ENCODE results near the gene OBSCN.

Gene OBSCN

GRCh38 chr1:228284148-228284495, 76.3 kb downstream of the OBSCN start:
- H3K79me2 ChIP-seq (ENCODE audit: insufficient read depth, low read length), result no peaks in the 10 kb centered on the region
- no peaks in the 10 kb centered on the region for H3F3A ChIP-seq (ENCODE audit: low read depth)
- no peaks in the 10 kb centered on the region for H3K36me3 ChIP-seq (ENCODE audit: insufficient read depth, low read length)
- H3K9ac ChIP-seq (ENCODE audit: low read depth, low read length, poor library complexity, severe bottlenecking), result no peak overlapping the region
- no peaks in the 10 kb centered on the region for H3K27me3 ChIP-seq (ENCODE audit: insufficient read depth, low read length, poor library complexity, severe bottlenecking)
- H3K4me1 ChIP-seq (ENCODE audit: insufficient read depth, low read length, poor library complexity, severe bottlenecking), result no peaks in the 10 kb centered on the region
- no peaks in the 10 kb centered on the region for H3K9me2 ChIP-seq (replicated peaks; ENCODE audit: low read depth, low read length)
- TF ChIP-seq, protein P1, sequence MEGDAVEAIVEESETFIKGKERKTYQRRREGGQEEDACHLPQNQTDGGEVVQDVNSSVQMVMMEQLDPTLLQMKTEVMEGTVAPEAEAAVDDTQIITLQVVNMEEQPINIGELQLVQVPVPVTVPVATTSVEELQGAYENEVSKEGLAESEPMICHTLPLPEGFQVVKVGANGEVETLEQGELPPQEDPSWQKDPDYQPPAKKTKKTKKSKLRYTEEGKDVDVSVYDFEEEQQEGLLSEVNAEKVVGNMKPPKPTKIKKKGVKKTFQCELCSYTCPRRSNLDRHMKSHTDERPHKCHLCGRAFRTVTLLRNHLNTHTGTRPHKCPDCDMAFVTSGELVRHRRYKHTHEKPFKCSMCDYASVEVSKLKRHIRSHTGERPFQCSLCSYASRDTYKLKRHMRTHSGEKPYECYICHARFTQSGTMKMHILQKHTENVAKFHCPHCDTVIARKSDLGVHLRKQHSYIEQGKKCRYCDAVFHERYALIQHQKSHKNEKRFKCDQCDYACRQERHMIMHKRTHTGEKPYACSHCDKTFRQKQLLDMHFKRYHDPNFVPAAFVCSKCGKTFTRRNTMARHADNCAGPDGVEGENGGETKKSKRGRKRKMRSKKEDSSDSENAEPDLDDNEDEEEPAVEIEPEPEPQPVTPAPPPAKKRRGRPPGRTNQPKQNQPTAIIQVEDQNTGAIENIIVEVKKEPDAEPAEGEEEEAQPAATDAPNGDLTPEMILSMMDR (conservative IDR thresholded peaks at IDR 0.05; ENCODE audit: low read length), result no peak
- no peak for TF ChIP-seq EZH2phosphoT487 (IDR thresholded peaks at IDR 0.05; ENCODE audit: borderline replicate concordance)
- H3K4me3 ChIP-seq (ENCODE audit: low read length, poor library complexity, severe bottlenecking), result no peak overlapping the region
- H4K20me1 ChIP-seq (ENCODE audit: insufficient read depth, low read length, poor library complexity, severe bottlenecking), result no peaks in the 10 kb centered on the region
- no peak overlapping the region for H3K4me2 ChIP-seq (ENCODE audit: low read depth, low read length, poor library complexity, severe bottlenecking)
- H3K9me3 ChIP-seq (ENCODE audit: insufficient read depth, low read depth, low read length), result no peaks in the 10 kb centered on the region
- H2AFZ ChIP-seq (ENCODE audit: low read length), result no peak overlapping the region

- H3K4me3 ChIP-seq (ENCODE audit: low read length, poor library complexity, severe bottlenecking), result no peak overlapping the region
- H3K9me3 ChIP-seq (ENCODE audit: insufficient read depth, low read depth, low read length), result no peaks in the 10 kb centered on the region
- no peaks in the 10 kb centered on the region for H3K9me2 ChIP-seq (replicated peaks; ENCODE audit: low read depth, low read length)
- H3K36me3 ChIP-seq (ENCODE audit: insufficient read depth, low read length), result no peaks in the 10 kb centered on the region
- no peak for TF ChIP-seq EZH2phosphoT487 (IDR thresholded peaks at IDR 0.05; ENCODE audit: borderline replicate concordance)
- TF ChIP-seq, protein P1 (conservative IDR thresholded peaks at IDR 0.05; ENCODE audit: low read length), result no peak
- no peak overlapping the region for H2AFZ ChIP-seq (ENCODE audit: low read length)
- no peaks in the 10 kb centered on the region for H3K79me2 ChIP-seq (ENCODE audit: insufficient read depth, low read length)
- no peaks in the 10 kb centered on the region for H3K27me3 ChIP-seq (ENCODE audit: insufficient read depth, low read length, poor library complexity, severe bottlenecking)
- H3K4me2 ChIP-seq (ENCODE audit: low read depth, low read length, poor library complexity, severe bottlenecking), result no peak overlapping the region
- no peak overlapping the region for H3K9ac ChIP-seq (ENCODE audit: low read depth, low read length, poor library complexity, severe bottlenecking)
- no peaks in the 10 kb centered on the region for H3F3A ChIP-seq (ENCODE audit: low read depth)
- H3K4me1 ChIP-seq (ENCODE audit: insufficient read depth, low read length, poor library complexity, severe bottlenecking), result no peaks in the 10 kb centered on the region
- no peaks in the 10 kb centered on the region for H4K20me1 ChIP-seq (ENCODE audit: insufficient read depth, low read length, poor library complexity, severe bottlenecking)
Observed at GRCh38 chr1:228284521-228284920, 76.7 kb downstream of the OBSCN start.

DNA sequence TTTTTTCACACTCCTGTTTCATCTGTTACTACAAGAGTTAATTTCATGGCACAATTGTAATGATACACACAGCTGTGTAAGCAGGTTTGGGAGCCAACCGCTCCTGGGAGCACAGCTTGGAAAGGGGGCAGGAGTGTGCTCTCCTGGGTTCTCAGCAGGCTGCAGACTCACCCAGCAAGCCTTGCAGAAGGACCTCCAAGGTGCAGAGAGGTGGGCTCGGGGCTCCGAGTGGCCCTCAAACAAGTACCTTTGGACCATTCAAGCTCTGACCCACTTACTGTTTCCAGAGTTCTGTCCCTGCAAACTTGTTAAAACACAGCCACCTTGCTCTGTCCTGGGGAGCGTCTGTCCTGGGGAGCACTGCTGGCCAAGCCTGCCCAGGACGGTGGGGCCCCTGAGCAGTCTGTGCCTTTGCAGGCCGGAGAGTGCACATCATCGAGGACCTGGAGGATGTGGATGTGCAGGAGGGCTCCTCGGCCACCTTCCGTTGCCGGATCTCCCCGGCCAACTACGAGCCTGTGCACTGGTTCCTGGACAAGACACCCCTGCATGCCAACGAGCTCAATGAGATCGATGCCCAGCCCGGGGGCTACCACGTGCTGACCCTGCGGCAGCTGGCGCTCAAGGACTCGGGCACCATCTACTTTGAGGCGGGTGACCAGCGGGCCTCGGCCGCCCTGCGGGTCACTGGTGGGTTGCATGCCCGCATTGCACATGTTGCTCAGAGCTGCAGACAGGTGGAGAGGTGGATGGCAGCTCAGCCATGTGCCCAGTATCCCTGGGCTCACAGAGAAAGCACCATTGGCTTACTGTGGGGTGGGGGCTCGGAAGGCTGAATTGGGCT, 78.0 kb downstream of the OBSCN start:
- Histone ChIP-seq H3F3A (ENCODE audit: low read depth) (no peaks in the 10 kb centered on the region), H3K4me1 (ENCODE audit: insufficient read depth, low read length, poor library complexity, severe bottlenecking) (no peaks in the 10 kb centered on the region), H2AFZ (ENCODE audit: low read length) (no peak overlapping the region), H3K9ac (ENCODE audit: low read depth, low read length, poor library complexity, severe bottlenecking) (no peak overlapping the region), H3K9me3 (ENCODE audit: insufficient read depth, low read depth, low read length) (no peaks in the 10 kb centered on the region), H3K79me2 (ENCODE audit: insufficient read depth, low read length) (no peaks in the 10 kb centered on the region), H3K27me3 (ENCODE audit: insufficient read depth, low read length, poor library complexity, severe bottlenecking) (no peaks in the 10 kb centered on the region), H3K9me2 (replicated peaks; ENCODE audit: low read depth, low read length) (no peaks in the 10 kb centered on the region), H3K36me3 (ENCODE audit: insufficient read depth, low read length) (no peaks in the 10 kb centered on the region), H4K20me1 (ENCODE audit: insufficient read depth, low read length, poor library complexity, severe bottlenecking) (no peaks in the 10 kb centered on the region), H3K4me3 (ENCODE audit: low read length, poor library complexity, severe bottlenecking) (no peak overlapping the region), H3K4me2 (ENCODE audit: low read depth, low read length, poor library complexity, severe bottlenecking) (no peak overlapping the region)
- no peak for TF ChIP-seq EZH2phosphoT487 (IDR thresholded peaks at IDR 0.05; ENCODE audit: borderline replicate concordance)
- TF ChIP-seq, protein P1 (conservative IDR thresholded peaks at IDR 0.05; ENCODE audit: low read length), result no peak
